ENCODE results near the gene PIK3R5. TPM values are rescaled to one million over a fixed set of nuclear protein-coding genes. Genes with fewer than 3 reads are reported as not detected.

PIK3R5 gene
- total RNA-seq, 4 donors from 2014 or later, result 3.6 to 12.0 (median 8.2) TPM

- DNase-seq (ENCODE audit: low spot score in 2 of 2), result peak in 1 of 2 donors; percentile 26
- TF ChIP-seq POLR2A (IDR thresholded peaks at IDR 0.05) (no peak), CTCF (IDR thresholded peaks at IDR 0.05) (no peak)
- no peak overlapping the region for H3K4me3 ChIP-seq (ENCODE audit: low read depth, poor library complexity, severe bottlenecking)
- intact Hi-C loops (cut with DNase I; ENCODE audit: low total_unique reads), result no loop called here
- 87 to 92% methylated on average over 3 of the region's 3 CpGs for WGBS, 2 donors
Measured at GRCh38 chr17:8896087-8896486, 69.4 kb downstream of the PIK3R5 start.

GRCh38 chr17:8894673-8895578 lies 70.6 kb downstream of the PIK3R5 start:
- DNase-seq (ENCODE audit: low spot score in 2 of 2), result peak; percentile 55 to 74
- no peak overlapping the region for H3K4me3 ChIP-seq (ENCODE audit: low read depth, poor library complexity, severe bottlenecking)
- intact Hi-C loops (cut with DNase I; ENCODE audit: low total_unique reads), result no loop called here
- 44 to 46% methylated on average over 24 of the region's 24 CpGs for WGBS, 2 donors
- TF ChIP-seq POLR2A (IDR thresholded peaks at IDR 0.05) (no peak), CTCF (IDR thresholded peaks at IDR 0.05) (peak in 1 of 3 donors; percentile 62)

- peak in 1 of 2 donors; percentile 77 for DNase-seq (ENCODE audit: low spot score in 2 of 2)
Measured at GRCh38 chr17:8894202-8894671, 71.3 kb downstream of the PIK3R5 start.

GRCh38 chr17:8893621-8894201 lies 71.8 kb downstream of the PIK3R5 start:
- intact Hi-C loops (cut with DNase I; ENCODE audit: low total_unique reads), result no loop called here
- WGBS, 2 donors, result 86 to 89% methylated on average over 15 of the region's 15 CpGs
- TF ChIP-seq CTCF (IDR thresholded peaks at IDR 0.05) (no peak), POLR2A (IDR thresholded peaks at IDR 0.05) (no peak)
- DNase-seq (ENCODE audit: low spot score in 2 of 2), result no peak
- H3K4me3 ChIP-seq (ENCODE audit: low read depth, poor library complexity, severe bottlenecking), result no peak overlapping the region

More at GRCh38 chr17:8894202-8894671, 71.3 kb downstream of the PIK3R5 start:
- TF ChIP-seq POLR2A (IDR thresholded peaks at IDR 0.05) (no peak), CTCF (IDR thresholded peaks at IDR 0.05) (no peak)
- H3K4me3 ChIP-seq (ENCODE audit: low read depth, poor library complexity, severe bottlenecking), result no peak overlapping the region
- intact Hi-C loops (cut with DNase I; ENCODE audit: low total_unique reads), result no loop called here
- 75 to 79% methylated on average over 17 of the region's 17 CpGs for WGBS, 2 donors

GRCh38 chr17:8893059-8893458 lies 72.4 kb downstream of the PIK3R5 start:
- H3K4me3 ChIP-seq (ENCODE audit: low read depth, poor library complexity, severe bottlenecking), result no peak overlapping the region
- no peak for TF ChIP-seq CTCF (IDR thresholded peaks at IDR 0.05)
- TF ChIP-seq POLR2A (IDR thresholded peaks at IDR 0.05), result no peak
- 82 to 87% methylated on average over 3 of the region's 3 CpGs for WGBS, 2 donors
- intact Hi-C loops (cut with DNase I; ENCODE audit: low total_unique reads), result no loop called here
- no peak for DNase-seq (ENCODE audit: low spot score in 2 of 2)

All from lower leg skin (tissue), 4 donors.